HUES64 (cell line): ENCODE results near the gene IQGAP2.

Experiments
- H3K27ac ChIP-seq: 2 replicates; pipeline ENCODE4 v1.7.0; 2013; ENCODE audit warnings: low read depth, low read length, inconsistent platforms
- H3K27me3 ChIP-seq: 2 replicates; pipeline ENCODE4 v1.6.1; 2013; ENCODE audit warnings: mild to moderate bottlenecking, low read length; ENCODE audit not compliant: insufficient read depth
- H3K36me3 ChIP-seq: 2 replicates; pipeline ENCODE4 v1.6.1; 2013; ENCODE audit warnings: mild to moderate bottlenecking, low read length; ENCODE audit not compliant: insufficient read depth
- H3K4me1 ChIP-seq: 2 replicates; pipeline ENCODE4 v1.6.1; 2013; ENCODE audit warnings: mild to moderate bottlenecking, low read length, moderate library complexity; ENCODE audit not compliant: insufficient read depth
- H3K4me3 ChIP-seq: 2 replicates; pipeline ENCODE4 v1.5.1; 2013; ENCODE audit warnings: mild to moderate bottlenecking, low read length, moderate library complexity
- H3K9ac ChIP-seq: 2 replicates; pipeline ENCODE4 v1.6.1; 2013; ENCODE audit warnings: mild to moderate bottlenecking, low read depth, low read length
- H3K9me3 ChIP-seq: 2 replicates; pipeline ENCODE4 v1.6.1; 2013; ENCODE audit warnings: low read depth, low read length; ENCODE audit not compliant: insufficient read depth
- WGBS: fragments of 150-250, 120-280 bp; methylation state at CpG from one replicate; pipeline ENCODE4 v1.1.7; 2013; ENCODE audit warnings: missing lambda C conversion rate; 5-methylcytosine and 5-hydroxymethylcytosine counted together

The IQGAP2 gene

GRCh38 chr5:76455531-76456133 is 52.5 kb downstream of the IQGAP2 start:
- Histone ChIP-seq H3K27ac (no peak overlapping the region), H3K9ac (no peak overlapping the region), H3K36me3 (no peaks in the 10 kb centered on the region), H3K27me3 (no peaks in the 10 kb centered on the region), H3K9me3 (no peaks in the 10 kb centered on the region), H3K4me1 (peaks cover 17% of the 10 kb centered on the region), H3K4me3 (no peak overlapping the region)
- 87% methylated on average over 4 of the region's 4 CpGs for WGBS

GRCh38 chr5:76456258-76456657 is 53.2 kb downstream of the IQGAP2 start:
- Histone ChIP-seq H3K9me3 (no peaks in the 10 kb centered on the region), H3K27ac (no peak overlapping the region), H3K4me3 (no peak overlapping the region), H3K9ac (no peak overlapping the region), H3K27me3 (no peaks in the 10 kb centered on the region), H3K36me3 (no peaks in the 10 kb centered on the region), H3K4me1 (peaks cover 17% of the 10 kb centered on the region)
- 84% methylated on average over 4 of the region's 4 CpGs for WGBS

GRCh38 chr5:76457674-76458485 is 54.8 kb downstream of the IQGAP2 start:
- Histone ChIP-seq H3K9me3 (no peaks in the 10 kb centered on the region), H3K27me3 (no peaks in the 10 kb centered on the region), H3K36me3 (0 out of 2 replicates have a peak, but pooled peaks cover 7% of the 10 kb centered on the region), H3K4me1 (peaks cover 17% of the 10 kb centered on the region), H3K4me3 (no peak overlapping the region), H3K27ac (no peak overlapping the region), H3K9ac (no peak overlapping the region)
- 63% methylated on average over 2 of the region's 4 CpGs for WGBS

GRCh38 chr5:76458486-76458830 is 55.4 kb downstream of the IQGAP2 start:
- Histone ChIP-seq H3K9ac (no peak overlapping the region), H3K9me3 (no peaks in the 10 kb centered on the region), H3K4me3 (no peak overlapping the region), H3K4me1 (peaks cover 17% of the 10 kb centered on the region), H3K27ac (no peak overlapping the region), H3K27me3 (no peaks in the 10 kb centered on the region), H3K36me3 (0 out of 2 replicates have a peak, but pooled peaks cover 7% of the 10 kb centered on the region)
- 100% methylated on average over 1 of the region's 1 CpG for WGBS

GRCh38 chr5:76460104-76460503 is 57.0 kb downstream of the IQGAP2 start:
- H3K9me3 ChIP-seq, result no peaks in the 10 kb centered on the region
- no peak overlapping the region for H3K4me3 ChIP-seq
- 91% methylated on average over 3 of the region's 3 CpGs for WGBS
- no peak overlapping the region for H3K27ac ChIP-seq
- H3K27me3 ChIP-seq, result no peaks in the 10 kb centered on the region
- 0 out of 2 replicates have a peak, but pooled peaks cover 10% of the 10 kb centered on the region for H3K36me3 ChIP-seq
- no peak overlapping the region for H3K9ac ChIP-seq
- H3K4me1 ChIP-seq, result peaks cover 17% of the 10 kb centered on the region

GRCh38 chr5:76462097-76462667 is 59.1 kb downstream of the IQGAP2 start:
- H3K27me3 ChIP-seq, result no peaks in the 10 kb centered on the region
- no peaks in the 10 kb centered on the region for H3K9me3 ChIP-seq
- H3K4me3 ChIP-seq, result no peak overlapping the region
- H3K27ac ChIP-seq, result no peak overlapping the region
- no peak overlapping the region for H3K9ac ChIP-seq
- H3K36me3 ChIP-seq, result 0 out of 2 replicates have a peak, but pooled peaks cover 10% of the 10 kb centered on the region
- WGBS, result 91% methylated on average over 7 of the region's 7 CpGs
- peaks cover 11% of the 10 kb centered on the region for H3K4me1 ChIP-seq

- Histone ChIP-seq H3K4me1 (no peaks in the 10 kb centered on the region), H3K27ac (no peak overlapping the region), H3K36me3 (0 out of 2 replicates have a peak, but pooled peaks cover 4% of the 10 kb centered on the region), H3K9me3 (peaks cover 15% of the 10 kb centered on the region), H3K9ac (no peak overlapping the region), H3K27me3 (no peaks in the 10 kb centered on the region), H3K4me3 (no peak overlapping the region)
- no CpG with 5 or more reads among the region's 1 CpG for WGBS
Measured at GRCh38 chr5:76467216-76467615, 64.1 kb downstream of the IQGAP2 start.

GRCh38 chr5:76468635-76469425 is 65.7 kb downstream of the IQGAP2 start:
- H3K27me3 ChIP-seq, result no peaks in the 10 kb centered on the region
- H3K4me1 ChIP-seq, result no peaks in the 10 kb centered on the region
- no peak overlapping the region for H3K4me3 ChIP-seq
- H3K36me3 ChIP-seq, result 0 out of 2 replicates have a peak, but pooled peaks cover 3% of the 10 kb centered on the region
- peaks cover 15% of the 10 kb centered on the region for H3K9me3 ChIP-seq
- H3K27ac ChIP-seq, result no peak overlapping the region
- 97% methylated on average over 12 of the region's 12 CpGs for WGBS
- no peak overlapping the region for H3K9ac ChIP-seq

GRCh38 chr5:76469656-76470290 is 66.7 kb downstream of the IQGAP2 start:
- Histone ChIP-seq H3K9me3 (peaks cover 15% of the 10 kb centered on the region), H3K27me3 (no peaks in the 10 kb centered on the region), H3K27ac (no peak overlapping the region), H3K4me1 (no peaks in the 10 kb centered on the region), H3K36me3 (0 out of 2 replicates have a peak, but pooled peaks cover 1% of the 10 kb centered on the region), H3K4me3 (no peak overlapping the region), H3K9ac (no peak overlapping the region)
- WGBS, result 92% methylated on average over 3 of the region's 3 CpGs

GRCh38 chr5:76470976-76471375 is 67.9 kb downstream of the IQGAP2 start:
- Histone ChIP-seq H3K36me3 (no peaks in the 10 kb centered on the region), H3K27ac (no peak overlapping the region), H3K27me3 (no peaks in the 10 kb centered on the region), H3K4me3 (no peak overlapping the region), H3K4me1 (peaks cover 7% of the 10 kb centered on the region), H3K9me3 (peaks cover 15% of the 10 kb centered on the region), H3K9ac (no peak overlapping the region)
- 94% methylated on average over 3 of the region's 3 CpGs for WGBS
